Gastroesophageal sphincter (tissue), 3 donors: Measurements from ENCODE around the gene LRRFIP1.

Experiments
- EP300 ChIP-seq: sonication (generic); formaldehyde crosslinking; IDR thresholded peaks from one replicate; pipeline ENCODE4 v1.6.1; 2017; ENCODE audit warnings: antibody characterized with exemption, mild to moderate bottlenecking
- POLR2A ChIP-seq, 2 donors: fragments of 450-650 bp; IDR thresholded peaks; one replicate each; pipeline ENCODE4 v1.6.1; 2017; ENCODE audit warnings: antibody characterized with exemption in 2 of 2, mild to moderate bottlenecking in 2 of 2, moderate library complexity in 1 of 2
- POLR2AphosphoS5 ChIP-seq: sonication (generic); formaldehyde crosslinking; IDR thresholded peaks from one replicate; pipeline ENCODE4 v1.6.1; 2017; ENCODE audit warnings: antibody characterized with exemption
- TF ChIP-seq, protein P1 (sequence below), 4 experiments: fragments of 200-600 bp in 2 of 4; fragments of 450-650 bp in 2 of 4; sonication (generic) in 1 of 4; IDR thresholded peaks; one replicate each; pipeline ENCODE4 v1.5.1; 2017 to 2019; ENCODE audit warnings: antibody characterized with exemption in 4 of 4, mild to moderate bottlenecking in 2 of 4, moderate library complexity in 2 of 4

DNA sequence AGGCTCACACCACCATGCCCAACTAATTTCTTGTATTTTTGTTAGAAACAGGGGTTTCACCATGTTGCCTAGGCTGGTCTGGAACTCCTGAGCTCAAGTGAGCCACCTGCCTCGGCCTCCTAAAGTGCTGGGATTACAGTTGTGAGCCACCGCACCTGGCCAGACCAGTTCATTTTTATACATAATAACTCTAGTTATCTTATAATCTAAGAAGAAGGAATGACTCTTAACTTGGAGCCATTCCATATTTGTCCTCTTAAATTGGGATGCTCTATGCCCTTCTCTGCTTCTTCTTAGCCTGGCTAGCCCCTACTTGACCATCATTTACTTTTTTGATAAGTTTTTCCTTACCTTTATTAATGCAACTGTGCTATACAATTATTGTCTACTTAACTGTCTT, 174.1 kb downstream of the LRRFIP1 start:
- TF ChIP-seq, protein P1, sequence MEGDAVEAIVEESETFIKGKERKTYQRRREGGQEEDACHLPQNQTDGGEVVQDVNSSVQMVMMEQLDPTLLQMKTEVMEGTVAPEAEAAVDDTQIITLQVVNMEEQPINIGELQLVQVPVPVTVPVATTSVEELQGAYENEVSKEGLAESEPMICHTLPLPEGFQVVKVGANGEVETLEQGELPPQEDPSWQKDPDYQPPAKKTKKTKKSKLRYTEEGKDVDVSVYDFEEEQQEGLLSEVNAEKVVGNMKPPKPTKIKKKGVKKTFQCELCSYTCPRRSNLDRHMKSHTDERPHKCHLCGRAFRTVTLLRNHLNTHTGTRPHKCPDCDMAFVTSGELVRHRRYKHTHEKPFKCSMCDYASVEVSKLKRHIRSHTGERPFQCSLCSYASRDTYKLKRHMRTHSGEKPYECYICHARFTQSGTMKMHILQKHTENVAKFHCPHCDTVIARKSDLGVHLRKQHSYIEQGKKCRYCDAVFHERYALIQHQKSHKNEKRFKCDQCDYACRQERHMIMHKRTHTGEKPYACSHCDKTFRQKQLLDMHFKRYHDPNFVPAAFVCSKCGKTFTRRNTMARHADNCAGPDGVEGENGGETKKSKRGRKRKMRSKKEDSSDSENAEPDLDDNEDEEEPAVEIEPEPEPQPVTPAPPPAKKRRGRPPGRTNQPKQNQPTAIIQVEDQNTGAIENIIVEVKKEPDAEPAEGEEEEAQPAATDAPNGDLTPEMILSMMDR (IDR thresholded peaks at IDR 0.05) = no peak
- TF ChIP-seq POLR2A (IDR thresholded peaks at IDR 0.05) = no peak
- TF ChIP-seq POLR2AphosphoS5 = no peak
- no peak for TF ChIP-seq EP300
